Measurements from ENCODE around the gene PCSK6. TPM values are rescaled to one million over a fixed set of nuclear protein-coding genes. Genes with fewer than 3 reads are reported as not detected.

The PCSK6 gene
- total RNA-seq, 1 experiment from 2014 or later, result 26.3 TPM

- H3K4me3 ChIP-seq, result no peak overlapping the region
- no peaks in the 10 kb centered on the region for H3K27me3 ChIP-seq (ENCODE audit: insufficient read depth, low read depth)
- DNase-seq, result no peak
- H3F3A ChIP-seq (ENCODE audit: insufficient read depth, low read depth), result no peaks in the 10 kb centered on the region
- no peaks in the 10 kb centered on the region for H3K36me3 ChIP-seq (ENCODE audit: low read depth)
- no peaks in the 10 kb centered on the region for H3K9me2 ChIP-seq (ENCODE audit: insufficient read depth)
- POLR2A ChIA-PET (ENCODE audit: unreplicated experiment), result no interaction called here
- TF ChIP-seq EZH2 (IDR thresholded peaks at IDR 0.05; ENCODE audit: low read depth) (no peak), CTCF (conservative IDR thresholded peaks at IDR 0.05) (no peak)
- H3K4me2 ChIP-seq, result no peak overlapping the region
- no peak overlapping the region for H3K27ac ChIP-seq
- CTCF ChIA-PET, result interaction anchor here (0.5 kb wide), 1 partner anchor 355 kb away, joined by 3 read pairs; no protein-coding TSS in a partner anchor
- no peaks in the 10 kb centered on the region for H4K20me1 ChIP-seq (ENCODE audit: insufficient read depth)
- H3K79me2 ChIP-seq (ENCODE audit: low read depth), result no peaks in the 10 kb centered on the region
- no peaks in the 10 kb centered on the region for H3K9me3 ChIP-seq (ENCODE audit: insufficient read depth, low read depth)
- H3K4me1 ChIP-seq (replicated peaks; ENCODE audit: insufficient read depth), result no peaks in the 10 kb centered on the region
- no peak overlapping the region for H2AFZ ChIP-seq
- BruUV-seq (replicated peaks), result no TSS peak
- intact Hi-C loops (cut with micrococcal nuclease; ENCODE audit: unreplicated experiment), result no loop called here
Measured at GRCh38 chr15:101317336-101317872, 172.1 kb downstream of the PCSK6 start.

GRCh38 chr15:101316529-101316928 is 173.0 kb downstream of the PCSK6 start:
- no peak for DNase-seq
- Histone ChIP-seq H3K36me3 (ENCODE audit: low read depth) (no peaks in the 10 kb centered on the region), H3K9me2 (ENCODE audit: insufficient read depth) (no peaks in the 10 kb centered on the region), H3K4me1 (replicated peaks; ENCODE audit: insufficient read depth) (no peaks in the 10 kb centered on the region), H3K4me3 (no peak overlapping the region), H4K20me1 (ENCODE audit: insufficient read depth) (no peaks in the 10 kb centered on the region), H2AFZ (no peak overlapping the region), H3K27ac (no peak overlapping the region), H3K9me3 (ENCODE audit: insufficient read depth, low read depth) (no peaks in the 10 kb centered on the region), H3K27me3 (ENCODE audit: insufficient read depth, low read depth) (no peaks in the 10 kb centered on the region), H3K79me2 (ENCODE audit: low read depth) (no peaks in the 10 kb centered on the region), H3F3A (ENCODE audit: insufficient read depth, low read depth) (no peaks in the 10 kb centered on the region), H3K4me2 (no peak overlapping the region)
- ChIA-PET POLR2A (ENCODE audit: unreplicated experiment) (no interaction called here), CTCF (no interaction called here)
- intact Hi-C loops (cut with micrococcal nuclease; ENCODE audit: unreplicated experiment), result no loop called here
- TF ChIP-seq CTCF (conservative IDR thresholded peaks at IDR 0.05) (no peak), EZH2 (IDR thresholded peaks at IDR 0.05; ENCODE audit: low read depth) (no peak)
- BruUV-seq (replicated peaks), result no TSS peak

GRCh38 chr15:101315736-101316135 is 173.8 kb downstream of the PCSK6 start:
- Histone ChIP-seq H2AFZ (no peak overlapping the region), H3K9me3 (ENCODE audit: insufficient read depth, low read depth) (no peaks in the 10 kb centered on the region), H3K9me2 (ENCODE audit: insufficient read depth) (no peaks in the 10 kb centered on the region), H3K4me2 (no peak overlapping the region), H3K4me1 (replicated peaks; ENCODE audit: insufficient read depth) (no peaks in the 10 kb centered on the region), H3K36me3 (ENCODE audit: low read depth) (no peaks in the 10 kb centered on the region), H3K27ac (no peak overlapping the region), H3F3A (ENCODE audit: insufficient read depth, low read depth) (no peaks in the 10 kb centered on the region), H3K79me2 (ENCODE audit: low read depth) (no peaks in the 10 kb centered on the region), H3K27me3 (ENCODE audit: insufficient read depth, low read depth) (no peaks in the 10 kb centered on the region), H3K4me3 (no peak overlapping the region), H4K20me1 (ENCODE audit: insufficient read depth) (no peaks in the 10 kb centered on the region)
- POLR2A ChIA-PET (ENCODE audit: unreplicated experiment), result no interaction called here
- intact Hi-C loops (cut with micrococcal nuclease; ENCODE audit: unreplicated experiment), result no loop called here
- BruUV-seq (replicated peaks), result no TSS peak
- no peak for TF ChIP-seq CTCF (conservative IDR thresholded peaks at IDR 0.05)
- no peak for TF ChIP-seq EZH2 (IDR thresholded peaks at IDR 0.05; ENCODE audit: low read depth)
- no peak for DNase-seq
- CTCF ChIA-PET, result no interaction called here
